ENCODE results near the gene RNF112.

Gene RNF112

GRCh38 chr17:19368229-19368628 is 42.8 kb upstream of the RNF112 start:
- Histone ChIP-seq H3K4me1 (ENCODE audit: control insufficient read depth in 1 of 2, insufficient read depth in 1 of 2, low read depth in 1 of 2, low read length in 1 of 2) (peaks cover 7 to 11% of the 10 kb centered on the region in 2 experiments), H3K9me3 (no peaks in the 10 kb centered on the region), H3K4me3 (ENCODE audit: low read depth in 1 of 2, low read length in 1 of 2) (no peak overlapping the region), H3K36me3 (no peaks in the 10 kb centered on the region), H3K27me3 (peaks cover 30% of the 10 kb centered on the region), H3K27ac (no peak overlapping the region)
- TF ChIP-seq CTCF (IDR thresholded peaks at IDR 0.05), result no peak

GRCh38 chr17:19369107-19369778 is 41.8 kb upstream of the RNF112 start:
- Histone ChIP-seq H3K4me1 (ENCODE audit: control insufficient read depth in 1 of 2, insufficient read depth in 1 of 2, low read depth in 1 of 2, low read length in 1 of 2) (peaks cover 7 to 11% of the 10 kb centered on the region in 2 experiments), H3K27ac (no peak overlapping the region), H3K36me3 (no peaks in the 10 kb centered on the region), H3K4me3 (ENCODE audit: low read depth in 1 of 2, low read length in 1 of 2) (no peak overlapping the region), H3K9me3 (no peaks in the 10 kb centered on the region), H3K27me3 (peaks cover 22% of the 10 kb centered on the region)
- no peak for TF ChIP-seq CTCF (IDR thresholded peaks at IDR 0.05)

GRCh38 chr17:19369846-19370492 is 41.1 kb upstream of the RNF112 start:
- Histone ChIP-seq H3K9me3 (no peaks in the 10 kb centered on the region), H3K4me1 (ENCODE audit: control insufficient read depth in 1 of 2, insufficient read depth in 1 of 2, low read depth in 1 of 2, low read length in 1 of 2) (peaks cover 7 to 11% of the 10 kb centered on the region in 2 experiments), H3K27me3 (peaks cover 22% of the 10 kb centered on the region), H3K4me3 (ENCODE audit: low read depth in 1 of 2, low read length in 1 of 2) (no peak overlapping the region), H3K36me3 (no peaks in the 10 kb centered on the region), H3K27ac (no peak overlapping the region)
- no peak for TF ChIP-seq CTCF (IDR thresholded peaks at IDR 0.05)

GRCh38 chr17:19370493-19370960 is 40.5 kb upstream of the RNF112 start:
- Histone ChIP-seq H3K27ac (no peak overlapping the region), H3K36me3 (no peaks in the 10 kb centered on the region), H3K9me3 (no peaks in the 10 kb centered on the region), H3K4me3 (ENCODE audit: low read depth in 1 of 2, low read length in 1 of 2) (no peak overlapping the region), H3K27me3 (peaks cover 22% of the 10 kb centered on the region), H3K4me1 (ENCODE audit: control insufficient read depth in 1 of 2, insufficient read depth in 1 of 2, low read depth in 1 of 2, low read length in 1 of 2) (peaks cover 7 to 11% of the 10 kb centered on the region in 2 experiments)
- TF ChIP-seq CTCF (IDR thresholded peaks at IDR 0.05), result no peak

GRCh38 chr17:19371259-19372010 is 39.6 kb upstream of the RNF112 start:
- Histone ChIP-seq H3K27me3 (peaks cover 22% of the 10 kb centered on the region), H3K36me3 (no peaks in the 10 kb centered on the region), H3K4me1 (ENCODE audit: control insufficient read depth in 1 of 2, insufficient read depth in 1 of 2, low read depth in 1 of 2, low read length in 1 of 2) (peaks cover 7 to 11% of the 10 kb centered on the region in 2 experiments), H3K27ac (no peak overlapping the region), H3K4me3 (ENCODE audit: low read depth in 1 of 2, low read length in 1 of 2) (no peak overlapping the region), H3K9me3 (no peaks in the 10 kb centered on the region)
- TF ChIP-seq CTCF (IDR thresholded peaks at IDR 0.05), result no peak
